H9 (cell line): ENCODE measurements around the gene FOXN1. TPM values are rescaled to one million over a fixed set of nuclear protein-coding genes. Genes with fewer than 3 reads are reported as not detected.

ENCODE experiments used
- DNase-seq: peaks from one replicate; pipeline ENCODE4 v3.0.0-alpha.2; 2017
- H2AFZ ChIP-seq: one replicate; pipeline ENCODE4 v1.6.1; 2013; ENCODE audit warnings: mild to moderate bottlenecking, low read length, control low read depth, moderate library complexity
- H2AK5ac ChIP-seq: 2 replicates; pipeline ENCODE4 v1.6.1; 2013; ENCODE audit warnings: low read length, control low read depth, mixed read lengths; ENCODE audit not compliant: insufficient read length
- H2BK120ac ChIP-seq: one replicate; pipeline ENCODE4 v1.6.1; 2013; ENCODE audit warnings: low read depth, mild to moderate bottlenecking, low read length, control low read depth, inconsistent platforms; ENCODE audit not compliant: poor library complexity, severe bottlenecking
- H2BK12ac ChIP-seq: 2 replicates; pipeline ENCODE4 v1.6.1; 2013; ENCODE audit warnings: low read length, control low read depth, mixed read lengths, low read depth; ENCODE audit not compliant: insufficient read length
- H2BK15ac ChIP-seq: 2 replicates; pipeline ENCODE4 v1.6.1; 2013; ENCODE audit warnings: low read depth, low read length, control low read depth
- H2BK20ac ChIP-seq: one replicate; pipeline ENCODE4 v1.6.1; 2013; ENCODE audit warnings: low read depth, mild to moderate bottlenecking, low read length, control low read depth, inconsistent platforms; ENCODE audit not compliant: poor library complexity, severe bottlenecking
- H2BK5ac ChIP-seq: 2 replicates; pipeline ENCODE4 v1.6.1; 2013; ENCODE audit warnings: low read length, control low read depth, mixed read lengths; ENCODE audit not compliant: insufficient read length
- H3K14ac ChIP-seq: 2 replicates; pipeline ENCODE4 v1.6.1; 2013; ENCODE audit warnings: low read length, control low read depth; ENCODE audit not compliant: insufficient read depth
- H3K18ac ChIP-seq: 2 replicates; pipeline ENCODE4 v1.6.1; 2013; ENCODE audit warnings: low read depth, mild to moderate bottlenecking, mixed read lengths, low read length, control low read depth; ENCODE audit not compliant: insufficient read length
- H3K23ac ChIP-seq: 2 replicates; pipeline ENCODE4 v1.6.1; 2013; ENCODE audit warnings: low read length, control low read depth, mixed read lengths, low read depth; ENCODE audit not compliant: insufficient read length
- H3K23me2 ChIP-seq: 2 replicates; pipeline ENCODE4 v1.6.1; 2013; ENCODE audit warnings: low read depth, mild to moderate bottlenecking, mixed read lengths, low read length, control low read depth; ENCODE audit not compliant: insufficient read length, poor library complexity, severe bottlenecking
- H3K27ac ChIP-seq: 2 replicates; pipeline ENCODE4 v1.5.1; 2013; ENCODE audit warnings: low read length, control low read depth, mixed read lengths, low read depth; ENCODE audit not compliant: insufficient read length
- H3K27me3 ChIP-seq: 2 replicates; pipeline ENCODE4 v1.6.1; 2013; ENCODE audit warnings: low read length, control low read depth, inconsistent platforms; ENCODE audit not compliant: insufficient read depth
- H3K4ac ChIP-seq: 2 replicates; pipeline ENCODE4 v1.6.1; 2013; ENCODE audit warnings: low read depth, mild to moderate bottlenecking, control low read depth, inconsistent platforms, low read length, moderate library complexity
- H3K4me1 ChIP-seq: 2 replicates; pipeline ENCODE4 v1.6.1; 2013; ENCODE audit warnings: low read length, control low read depth, inconsistent platforms; ENCODE audit not compliant: insufficient read depth
- H3K4me2 ChIP-seq: 2 replicates; pipeline ENCODE4 v1.6.1; 2013; ENCODE audit warnings: low read length, control low read depth, mixed read lengths; ENCODE audit not compliant: insufficient read length, insufficient read depth
- H3K56ac ChIP-seq: 2 replicates; pipeline ENCODE4 v1.6.1; 2013; ENCODE audit warnings: low read depth, mild to moderate bottlenecking, mixed read lengths, low read length, control low read depth; ENCODE audit not compliant: insufficient read length
- H3K79me1 ChIP-seq: 2 replicates; pipeline ENCODE4 v1.6.1; 2013; ENCODE audit warnings: low read depth, mild to moderate bottlenecking, moderate library complexity, low read length, control low read depth, inconsistent platforms; ENCODE audit not compliant: insufficient read depth, poor library complexity, severe bottlenecking
- H3K79me2 ChIP-seq: 2 replicates; pipeline ENCODE4 v1.6.1; 2013; ENCODE audit warnings: low read length, control low read depth, inconsistent platforms; ENCODE audit not compliant: insufficient read depth
- H3K9ac ChIP-seq: 2 replicates; pipeline ENCODE4 v1.6.1; 2013; ENCODE audit warnings: low read length, control low read depth, mixed read lengths; ENCODE audit not compliant: insufficient read length; ENCODE audit errors: extremely low read depth
- H3K9me3 ChIP-seq: one replicate; pipeline ENCODE4 v1.6.1; 2013; ENCODE audit warnings: low read depth, low read length, inconsistent platforms; ENCODE audit not compliant: control insufficient read depth
- H3T11ph ChIP-seq: one replicate; pipeline ENCODE4 v1.6.1; 2013; ENCODE audit warnings: mild to moderate bottlenecking, low read length, control low read depth, inconsistent platforms
- H4K20me1 ChIP-seq: one replicate; pipeline ENCODE4 v1.6.1; 2013; ENCODE audit not compliant: control insufficient read depth, insufficient read length, insufficient read depth
- H4K5ac ChIP-seq: 2 replicates; pipeline ENCODE4 v1.6.1; 2013; ENCODE audit warnings: low read depth, mild to moderate bottlenecking, mixed read lengths, low read length, control low read depth; ENCODE audit not compliant: insufficient read length
- H4K8ac ChIP-seq: replicated peaks from 2 replicates; pipeline ENCODE4 v1.6.1; 2013; ENCODE audit warnings: low read length, control low read depth, mixed read lengths, low read depth; ENCODE audit not compliant: insufficient read length
- H4K91ac ChIP-seq: 2 replicates; pipeline ENCODE4 v1.6.1; 2013; ENCODE audit warnings: low read depth, mild to moderate bottlenecking, moderate library complexity, mixed read lengths, low read length, control low read depth; ENCODE audit not compliant: insufficient read length
- H3K27ac Mint-ChIP-seq, 3 experiments: 2 replicates in 2 of 3; 3 replicates in 1 of 3; pipeline ENCODE4 v1.8.0; 2020 to 2021; ENCODE audit warnings: mixed read lengths in 3 of 3, mild to moderate bottlenecking in 1 of 3, moderate library complexity in 1 of 3
- H3K27me3 Mint-ChIP-seq: 2 replicates; pipeline ENCODE4 v1.8.0; 2021; ENCODE audit warnings: low read depth, mild to moderate bottlenecking, moderate library complexity, mixed read lengths
- H3K36me3 Mint-ChIP-seq, 3 experiments: 2 replicates in 2 of 3; 3 replicates in 1 of 3; pipeline ENCODE4 v1.8.0; 2020 to 2021; ENCODE audit warnings: low read depth in 3 of 3, mixed read lengths in 3 of 3; ENCODE audit not compliant: insufficient read depth in 1 of 3
- H3K4me1 Mint-ChIP-seq, 2 experiments: 2 replicates each; pipeline ENCODE4 v1.8.0; 2020; ENCODE audit warnings: mixed read lengths in 2 of 2
- H3K4me3 Mint-ChIP-seq, 2 experiments: 2 replicates in 1 of 2; 3 replicates in 1 of 2; pipeline ENCODE4 v1.8.0; 2020 to 2021; ENCODE audit warnings: mild to moderate bottlenecking in 2 of 2, mixed read lengths in 2 of 2, moderate library complexity in 1 of 2
- H3K9me3 Mint-ChIP-seq, 2 experiments: 2 replicates in 1 of 2; 3 replicates in 1 of 2; pipeline ENCODE4 v1.8.0; 2020; ENCODE audit warnings: mild to moderate bottlenecking in 2 of 2, mixed read lengths in 2 of 2, moderate library complexity in 1 of 2
- CTCF ChIP-seq: fragments of 200-600 bp; sonication (generic); conservative IDR thresholded peaks from 3 replicates; pipeline ENCODE4 v1.8.0; 2021; ENCODE audit warnings: antibody characterized with exemption, mild to moderate bottlenecking
- WGBS: extraction: QIAGEN DNeasy Blood & Tissue Kit; methylation state at CpG from one replicate; pipeline ENCODE4 v1.1.7; 2013; ENCODE audit warnings: missing lambda C conversion rate, low lambda C conversion rate, mixed read lengths; ENCODE audit not compliant: insufficient read length; ENCODE audit errors: extremely low coverage; 5-methylcytosine and 5-hydroxymethylcytosine counted together
- total RNA-seq: library from RNA; stranded (reverse); gene quantifications from 2 replicates; pipeline ENCODE4 v1.2.1, GENCODE V29; 2021

FOXN1 gene
- total RNA-seq, 1 experiment from 2014 or later, result not detected

GRCh38 chr17:28523186-28523585 lies 17.0 kb downstream of the FOXN1 start:
- Histone ChIP-seq H3K23me2 (no peaks in the 10 kb centered on the region), H2AFZ (no peak overlapping the region), H4K5ac (no peak overlapping the region), H2BK5ac (no peak overlapping the region), H3K56ac (no peak overlapping the region), H3K79me2 (no peaks in the 10 kb centered on the region), H4K8ac (no peak overlapping the region), H2BK20ac (no peak overlapping the region), H2BK15ac (no peak overlapping the region), H2BK120ac (no peak overlapping the region), H3K14ac (no peak overlapping the region), H4K91ac (no peak overlapping the region), H3K23ac (no peak overlapping the region), H4K20me1 (no peaks in the 10 kb centered on the region), H3K4ac (no peak overlapping the region), H3K4me2 (no peak overlapping the region), H3K79me1 (no peaks in the 10 kb centered on the region), H3T11ph (no peak overlapping the region), H3K9me3 (no peaks in the 10 kb centered on the region), H2BK12ac (no peak overlapping the region), H3K18ac (no peak overlapping the region), H3K27me3 (no peaks in the 10 kb centered on the region), H3K4me1 (no peaks in the 10 kb centered on the region), H3K27ac (no peak overlapping the region), H3K9ac (no peak overlapping the region), H2AK5ac (no peak overlapping the region)
- Mint-ChIP-seq H3K4me1 (peaks cover 5 to 23% of the 10 kb centered on the region in 2 experiments), H3K27me3 (peaks cover 6% of the 10 kb centered on the region), H3K4me3 (no peak overlapping the region), H3K36me3 (no peaks in the 10 kb centered on the region), H3K27ac (no peak overlapping the region), H3K9me3 (no peaks in the 10 kb centered on the region)
- no peak for TF ChIP-seq CTCF
- WGBS, result no CpG with 5 or more reads among the region's 6 CpGs
- no peak for DNase-seq
